Stimulated activated CD8-positive, alpha-beta memory T cell treated with anti-CD3 and anti-CD28 coated beads, Interleukin-12 subunit alpha, Interleukin-12 subunit beta, amount 100 ng/mL, for 1 hour (primary cell): ENCODE measurements around the gene DCAKD.

Experiments
- DNase-seq: peaks from one replicate; pipeline ENCODE4 v3.0.0-alpha.2; 2020; ENCODE audit warnings: low read depth

The DCAKD gene

GRCh38 chr17:45004388-45004787, 47.0 kb downstream of the DCAKD start:
- DNase-seq: no peak

GRCh38 chr17:45003877-45004276, 47.6 kb downstream of the DCAKD start:
- DNase-seq: no peak

- no peak for DNase-seq
These were observed 50.1 kb downstream of the DCAKD start for GRCh38 chr17:45001310-45001709.

GRCh38 chr17:44999433-44999832, 52.0 kb downstream of the DCAKD start:
- DNase-seq: no peak

- DNase-seq: no peak
These were observed 52.8 kb downstream of the DCAKD start for GRCh38 chr17:44998646-44999045.

GRCh38 chr17:44997733-44998520, 53.5 kb downstream of the DCAKD start:
- no peak for DNase-seq

- no peak for DNase-seq
These were observed 55.1 kb downstream of the DCAKD start for GRCh38 chr17:44996304-44996703.

- no peak for DNase-seq
These were observed 55.9 kb downstream of the DCAKD start for GRCh38 chr17:44995436-44996001.

- DNase-seq: no peak
These were observed 59.0 kb downstream of the DCAKD start for GRCh38 chr17:44992242-44992939.

- no peak for DNase-seq
These were observed 60.4 kb downstream of the DCAKD start for GRCh38 chr17:44990994-44991393.

- DNase-seq: no peak
These were observed 61.8 kb downstream of the DCAKD start for GRCh38 chr17:44989552-44990138.

GRCh38 chr17:44988044-44988942, 63.1 kb downstream of the DCAKD start:
- no peak for DNase-seq

- no peak for DNase-seq
These were observed 67.9 kb downstream of the DCAKD start for GRCh38 chr17:44983563-44983962.

- no peak for DNase-seq
These were observed 69.2 kb downstream of the DCAKD start for GRCh38 chr17:44982113-44982702.

- DNase-seq: no peak
These were observed 70.0 kb downstream of the DCAKD start for GRCh38 chr17:44981221-44981968.

GRCh38 chr17:44979426-44979995, 71.9 kb downstream of the DCAKD start:
- no peak for DNase-seq

GRCh38 chr17:44978807-44979206, 72.6 kb downstream of the DCAKD start:
- no peak for DNase-seq

GRCh38 chr17:44977814-44978550, 73.5 kb downstream of the DCAKD start:
- DNase-seq: no peak

GRCh38 chr17:44977065-44977464, 74.4 kb downstream of the DCAKD start:
- no peak for DNase-seq

GRCh38 chr17:44976206-44976605, 75.2 kb downstream of the DCAKD start:
- DNase-seq: no peak
